Esophagus muscularis mucosa (tissue), 3 donors: ENCODE measurements around the gene SPRR4.

Experiments used
- POLR2AphosphoS5 ChIP-seq, 2 donors: sonication (generic); formaldehyde crosslinking; IDR thresholded peaks; one replicate each; pipeline ENCODE4 v1.6.1; 2017; ENCODE audit warnings: antibody characterized with exemption in 2 of 2
- TF ChIP-seq, protein P1 (sequence below), 3 experiments: fragments of 200-600 bp in 2 of 3; fragments of 450-650 bp in 1 of 3; sonication (generic) in 2 of 3; IDR thresholded peaks; one replicate each; pipeline ENCODE4 v1.5.1; 2017 to 2019; ENCODE audit warnings: antibody characterized with exemption in 3 of 3, mild to moderate bottlenecking in 2 of 3, moderate library complexity in 1 of 3

DNA sequence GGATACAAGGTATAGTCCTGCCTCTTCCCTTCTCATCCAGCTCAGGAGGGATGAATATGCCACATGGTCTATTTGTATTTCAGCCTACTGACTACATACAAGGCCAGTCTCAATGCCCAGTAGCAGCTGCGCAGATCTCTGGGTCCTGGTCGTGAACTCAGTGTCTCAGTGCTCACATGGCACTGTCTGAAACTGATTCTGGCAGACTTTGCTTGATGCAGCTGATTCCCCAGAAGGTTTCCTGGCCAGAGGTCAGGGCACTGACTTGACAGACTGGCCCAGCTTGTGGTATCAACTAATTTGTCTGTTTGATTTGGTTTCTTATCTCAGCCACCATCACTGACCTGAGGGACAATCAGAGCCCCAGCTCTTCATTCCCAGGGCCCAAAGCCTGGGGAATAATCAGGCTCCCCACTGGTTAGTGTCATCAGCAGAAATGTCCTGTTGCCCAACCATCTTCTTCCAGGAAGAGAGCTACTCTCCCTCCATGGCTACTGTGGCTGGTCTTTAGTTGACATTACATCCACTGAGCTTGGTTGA, 7.5 kb upstream of the SPRR4 start:
- TF ChIP-seq POLR2AphosphoS5 (IDR thresholded peaks at IDR 0.05), result no peak
- TF ChIP-seq, protein P1, sequence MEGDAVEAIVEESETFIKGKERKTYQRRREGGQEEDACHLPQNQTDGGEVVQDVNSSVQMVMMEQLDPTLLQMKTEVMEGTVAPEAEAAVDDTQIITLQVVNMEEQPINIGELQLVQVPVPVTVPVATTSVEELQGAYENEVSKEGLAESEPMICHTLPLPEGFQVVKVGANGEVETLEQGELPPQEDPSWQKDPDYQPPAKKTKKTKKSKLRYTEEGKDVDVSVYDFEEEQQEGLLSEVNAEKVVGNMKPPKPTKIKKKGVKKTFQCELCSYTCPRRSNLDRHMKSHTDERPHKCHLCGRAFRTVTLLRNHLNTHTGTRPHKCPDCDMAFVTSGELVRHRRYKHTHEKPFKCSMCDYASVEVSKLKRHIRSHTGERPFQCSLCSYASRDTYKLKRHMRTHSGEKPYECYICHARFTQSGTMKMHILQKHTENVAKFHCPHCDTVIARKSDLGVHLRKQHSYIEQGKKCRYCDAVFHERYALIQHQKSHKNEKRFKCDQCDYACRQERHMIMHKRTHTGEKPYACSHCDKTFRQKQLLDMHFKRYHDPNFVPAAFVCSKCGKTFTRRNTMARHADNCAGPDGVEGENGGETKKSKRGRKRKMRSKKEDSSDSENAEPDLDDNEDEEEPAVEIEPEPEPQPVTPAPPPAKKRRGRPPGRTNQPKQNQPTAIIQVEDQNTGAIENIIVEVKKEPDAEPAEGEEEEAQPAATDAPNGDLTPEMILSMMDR (IDR thresholded peaks at IDR 0.05), result no peak
